ENCODE data around the gene WNT7A.
"Not testable (repeated sequence)": the region's sequence is repeated elsewhere in the genome, so short reads cannot be mapped to it uniquely, and the experiment has no call there.

The WNT7A gene

DNA sequence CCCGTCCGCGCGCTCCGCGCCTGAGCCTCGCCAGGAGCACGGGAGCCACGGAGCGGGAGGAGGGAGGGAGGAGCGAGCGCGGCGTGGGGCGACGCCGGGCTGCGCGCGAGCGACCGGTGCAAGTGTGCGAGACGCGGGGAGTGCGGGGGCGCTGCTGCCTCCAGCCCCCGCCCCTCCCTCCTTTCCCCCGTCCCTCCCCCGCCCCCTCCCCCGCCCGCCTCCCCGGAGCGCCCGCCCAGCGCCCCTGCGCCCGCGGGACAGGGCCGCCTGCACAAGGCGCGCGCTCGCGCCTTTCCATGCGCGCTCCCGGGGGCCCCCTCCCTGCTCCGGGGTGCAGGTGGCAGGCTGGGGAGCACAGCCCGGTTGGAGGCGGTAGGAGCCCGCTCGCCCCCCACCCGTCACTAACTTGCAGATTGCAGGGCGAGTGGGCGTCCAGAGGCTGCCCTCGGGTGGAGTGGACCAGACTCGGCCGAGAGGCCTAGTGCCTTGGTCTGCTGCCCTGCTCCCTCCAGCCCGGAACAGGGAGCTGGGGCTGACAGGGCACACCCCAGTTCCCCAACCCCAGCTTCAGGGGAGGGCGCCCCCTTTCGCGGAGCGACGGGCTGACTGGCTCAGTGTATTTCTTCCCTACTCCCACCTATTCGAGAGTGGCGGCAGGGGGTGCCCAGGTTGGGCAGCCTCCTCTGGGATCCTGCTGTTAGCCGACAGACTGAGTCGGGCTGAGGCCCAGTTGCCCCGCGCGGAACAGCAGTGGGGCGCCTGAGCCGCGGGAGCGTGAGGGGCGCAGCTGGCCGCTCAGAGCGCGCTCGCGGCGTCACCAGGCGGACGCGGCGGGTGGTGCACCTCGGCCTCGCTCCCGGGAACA is at the start of gene WNT7A:
WNT7A (minus strand) TSS at position 126 of the 865 bp plus-strand sequence. CDS start 255 bp downstream, outside the sequence.
- Histone ChIP-seq H3K36me3 (ENCODE audit: control insufficient read depth, insufficient read depth, low read length) (no peaks in the 10 kb centered on the region), H3K27me3 (replicated peaks; ENCODE audit: control insufficient read depth, insufficient read depth, low read length) (peaks cover 7% of the 10 kb centered on the region), H3K4me3 (replicated peaks; ENCODE audit: low read depth, low read length) (no peak within 1 kb of the TSS)
- peak; percentile 37 for DNase-seq (ENCODE audit: extremely low read depth, insufficient read length)
- TF ChIP-seq, protein P1, sequence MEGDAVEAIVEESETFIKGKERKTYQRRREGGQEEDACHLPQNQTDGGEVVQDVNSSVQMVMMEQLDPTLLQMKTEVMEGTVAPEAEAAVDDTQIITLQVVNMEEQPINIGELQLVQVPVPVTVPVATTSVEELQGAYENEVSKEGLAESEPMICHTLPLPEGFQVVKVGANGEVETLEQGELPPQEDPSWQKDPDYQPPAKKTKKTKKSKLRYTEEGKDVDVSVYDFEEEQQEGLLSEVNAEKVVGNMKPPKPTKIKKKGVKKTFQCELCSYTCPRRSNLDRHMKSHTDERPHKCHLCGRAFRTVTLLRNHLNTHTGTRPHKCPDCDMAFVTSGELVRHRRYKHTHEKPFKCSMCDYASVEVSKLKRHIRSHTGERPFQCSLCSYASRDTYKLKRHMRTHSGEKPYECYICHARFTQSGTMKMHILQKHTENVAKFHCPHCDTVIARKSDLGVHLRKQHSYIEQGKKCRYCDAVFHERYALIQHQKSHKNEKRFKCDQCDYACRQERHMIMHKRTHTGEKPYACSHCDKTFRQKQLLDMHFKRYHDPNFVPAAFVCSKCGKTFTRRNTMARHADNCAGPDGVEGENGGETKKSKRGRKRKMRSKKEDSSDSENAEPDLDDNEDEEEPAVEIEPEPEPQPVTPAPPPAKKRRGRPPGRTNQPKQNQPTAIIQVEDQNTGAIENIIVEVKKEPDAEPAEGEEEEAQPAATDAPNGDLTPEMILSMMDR (IDR thresholded peaks at IDR 0.05; ENCODE audit: insufficient read depth, low read length, poor library complexity, severe bottlenecking), result no peak

DNA sequence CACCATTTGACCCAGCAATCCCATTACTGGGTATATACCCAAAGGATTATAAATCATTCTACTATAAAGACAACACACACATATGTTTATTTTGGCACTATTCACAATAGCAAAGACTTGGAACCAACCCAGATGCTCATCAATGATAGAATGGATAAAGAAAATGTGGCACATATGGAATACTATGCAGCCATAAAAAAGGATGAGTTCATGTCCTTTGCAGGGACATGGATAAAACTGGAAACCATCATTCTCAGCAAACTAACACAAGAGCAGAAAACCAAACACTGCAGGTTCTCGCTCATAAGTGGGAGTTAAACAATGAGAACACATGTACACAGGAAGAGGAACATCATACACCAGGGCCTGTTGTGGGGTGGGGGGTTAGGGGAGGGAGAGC is 48.9 kb upstream of the WNT7A start:
- not testable (repeated sequence) for H3K4me3 ChIP-seq (replicated peaks; ENCODE audit: low read depth, low read length); DNase-seq (ENCODE audit: extremely low read depth, insufficient read length); H3K36me3 ChIP-seq (ENCODE audit: control insufficient read depth, insufficient read depth, low read length); H3K27me3 ChIP-seq (replicated peaks; ENCODE audit: control insufficient read depth, insufficient read depth, low read length)

DNA sequence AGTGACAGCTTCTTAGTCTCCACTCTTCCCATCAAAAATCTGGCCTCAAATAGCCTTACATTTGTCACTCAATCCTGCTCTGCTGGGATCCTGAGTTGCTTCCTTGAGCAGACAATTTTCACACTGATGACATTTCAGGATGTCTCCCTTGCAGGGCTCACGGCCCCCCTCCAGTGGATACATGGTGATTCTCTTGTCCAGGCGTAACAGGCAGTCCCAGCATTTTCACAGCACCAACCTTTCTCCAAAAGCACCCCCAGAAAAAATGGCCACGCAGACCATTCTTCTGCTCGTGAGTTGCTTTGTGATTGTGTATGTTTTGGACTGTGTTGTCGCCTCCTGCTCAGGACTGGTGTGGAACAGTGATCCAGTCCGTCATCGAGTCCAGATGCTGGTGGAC is 47.4 kb upstream of the WNT7A start:
- H3K36me3 ChIP-seq (ENCODE audit: control insufficient read depth, insufficient read depth, low read length), result no peaks in the 10 kb centered on the region
- DNase-seq (ENCODE audit: extremely low read depth, insufficient read length), result no peak
- TF ChIP-seq, protein P1 (IDR thresholded peaks at IDR 0.05; ENCODE audit: insufficient read depth, low read length, poor library complexity, severe bottlenecking), result peak; percentile 5
- no peak overlapping the region for H3K4me3 ChIP-seq (replicated peaks; ENCODE audit: low read depth, low read length)
- H3K27me3 ChIP-seq (replicated peaks; ENCODE audit: control insufficient read depth, insufficient read depth, low read length), result no peaks in the 10 kb centered on the region

DNA sequence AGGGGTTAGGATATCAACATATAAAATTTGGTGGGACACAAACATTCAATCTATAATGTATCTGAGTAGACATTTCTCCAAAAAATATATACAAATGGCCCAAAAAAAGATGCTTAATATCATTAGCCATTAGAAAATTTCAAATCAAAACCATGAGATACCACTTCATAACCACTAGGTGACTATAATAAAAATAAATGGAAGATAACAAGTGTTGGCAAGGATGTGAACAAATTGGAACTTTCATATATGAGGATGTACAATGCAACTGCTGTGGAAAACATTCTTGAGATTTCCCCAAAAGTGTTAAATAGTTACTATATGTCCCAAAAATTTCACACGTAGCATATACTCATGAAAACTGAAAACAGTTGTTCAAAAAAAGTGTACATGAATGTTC is 36.5 kb upstream of the WNT7A start:
- no peak for DNase-seq (ENCODE audit: extremely low read depth, insufficient read length)
- Histone ChIP-seq H3K4me3 (replicated peaks; ENCODE audit: low read depth, low read length) (no peak overlapping the region), H3K27me3 (replicated peaks; ENCODE audit: control insufficient read depth, insufficient read depth, low read length) (no peaks in the 10 kb centered on the region), H3K36me3 (ENCODE audit: control insufficient read depth, insufficient read depth, low read length) (no peaks in the 10 kb centered on the region)
- TF ChIP-seq, protein P1 (IDR thresholded peaks at IDR 0.05; ENCODE audit: insufficient read depth, low read length, poor library complexity, severe bottlenecking), result no peak

DNA sequence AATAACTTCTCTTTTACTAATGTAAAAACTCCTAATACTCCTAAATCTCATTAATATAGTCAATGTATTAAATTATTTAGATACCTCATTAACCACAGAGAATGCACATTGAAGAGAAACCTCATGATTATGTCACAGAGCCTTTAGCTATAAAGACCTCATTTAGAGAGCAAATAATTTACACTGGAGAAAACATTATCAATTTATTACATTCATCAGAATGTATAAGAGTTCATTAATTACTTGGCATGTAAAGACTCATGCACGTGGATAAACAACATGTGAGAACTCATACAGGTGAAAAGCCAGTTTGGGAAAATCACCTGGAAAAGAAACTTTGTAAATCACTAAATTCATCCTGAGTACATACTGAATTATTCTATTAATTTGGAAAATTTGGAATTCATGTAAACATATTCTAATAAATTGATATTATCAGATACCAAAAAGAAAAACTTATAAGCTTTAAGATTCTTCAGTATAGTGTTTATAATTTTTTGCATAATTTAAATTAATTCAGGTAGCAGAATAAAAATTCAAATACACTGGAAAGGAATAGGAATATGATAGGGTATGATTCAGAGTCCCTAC is 22.9 kb upstream of the WNT7A start:
- no peaks in the 10 kb centered on the region for H3K27me3 ChIP-seq (replicated peaks; ENCODE audit: control insufficient read depth, insufficient read depth, low read length)
- H3K4me3 ChIP-seq (replicated peaks; ENCODE audit: low read depth, low read length), result no peak overlapping the region
- no peak for DNase-seq (ENCODE audit: extremely low read depth, insufficient read length)
- TF ChIP-seq, protein P1 (IDR thresholded peaks at IDR 0.05; ENCODE audit: insufficient read depth, low read length, poor library complexity, severe bottlenecking), result no peak
- H3K36me3 ChIP-seq (ENCODE audit: control insufficient read depth, insufficient read depth, low read length), result no peaks in the 10 kb centered on the region

DNA sequence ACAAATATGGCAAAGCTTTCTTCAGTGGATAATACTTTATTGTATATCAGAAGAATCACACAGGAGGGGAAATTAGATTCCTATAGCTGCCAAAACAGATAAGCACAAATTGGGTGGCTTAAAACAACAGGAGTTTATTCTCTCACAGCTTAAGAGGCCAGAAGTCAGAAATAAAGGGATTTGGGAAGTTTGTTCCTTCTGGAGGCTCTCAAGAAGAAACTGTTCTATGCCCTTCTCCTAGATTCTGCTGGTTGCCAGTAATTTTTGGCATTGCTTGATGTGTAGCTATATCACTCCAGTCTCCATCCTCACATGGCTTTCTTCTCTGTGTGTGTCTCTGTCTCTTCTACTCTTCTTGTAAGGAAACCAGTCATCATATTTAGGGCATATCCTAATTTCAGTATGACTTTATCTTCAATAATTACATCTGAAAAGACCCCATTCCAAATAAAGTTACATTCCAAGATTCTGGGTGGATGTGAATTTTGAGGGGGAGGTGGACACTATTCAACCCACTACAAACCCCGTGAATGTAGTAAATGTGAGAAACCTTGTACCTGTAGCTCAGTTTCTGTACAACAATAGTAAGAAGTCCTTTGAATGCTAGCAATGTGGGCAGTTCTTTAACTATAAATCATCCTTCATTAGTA is 22.2 kb upstream of the WNT7A start:
- TF ChIP-seq, protein P1 (IDR thresholded peaks at IDR 0.05; ENCODE audit: insufficient read depth, low read length, poor library complexity, severe bottlenecking), result no peak
- no peak for DNase-seq (ENCODE audit: extremely low read depth, insufficient read length)
- H3K4me3 ChIP-seq (replicated peaks; ENCODE audit: low read depth, low read length), result no peak overlapping the region

More for the DNA sequence above, 22.2 kb upstream of the WNT7A start:
- Histone ChIP-seq H3K36me3 (ENCODE audit: control insufficient read depth, insufficient read depth, low read length) (no peaks in the 10 kb centered on the region), H3K27me3 (replicated peaks; ENCODE audit: control insufficient read depth, insufficient read depth, low read length) (no peaks in the 10 kb centered on the region)

All from GM06990 (cell line).